Glutamatergic neuron (in vitro differentiated cells): ENCODE measurements around the gene RAP1GAP2. TPM values are rescaled to one million over a fixed set of nuclear protein-coding genes. Genes with fewer than 3 reads are reported as not detected.
"Not testable (repeated sequence)": the region's sequence is repeated elsewhere in the genome, so short reads cannot be mapped to it uniquely, and the experiment has no call there.

Experiments
- DNase-seq: peaks from one replicate; pipeline ENCODE4 v3.0.0; 2022
- H3K27ac Mint-ChIP-seq: one replicate; pipeline ENCODE4 v1.8.0; 2020; ENCODE audit warnings: mild to moderate bottlenecking, mixed read lengths, inconsistent platforms; ENCODE audit not compliant: unreplicated experiment
- H3K27me3 Mint-ChIP-seq: one replicate; pipeline ENCODE4 v1.8.0; 2020; ENCODE audit warnings: mild to moderate bottlenecking, moderate library complexity, mixed read lengths, inconsistent platforms; ENCODE audit not compliant: unreplicated experiment
- H3K36me3 Mint-ChIP-seq: one replicate; pipeline ENCODE4 v1.8.0; 2020; ENCODE audit warnings: mild to moderate bottlenecking, mixed read lengths, inconsistent platforms; ENCODE audit not compliant: unreplicated experiment
- H3K4me1 Mint-ChIP-seq: one replicate; pipeline ENCODE4 v1.8.0; 2020; ENCODE audit warnings: mild to moderate bottlenecking, low read depth, mixed read lengths, inconsistent platforms; ENCODE audit not compliant: unreplicated experiment
- H3K4me3 Mint-ChIP-seq: one replicate; pipeline ENCODE4 v1.8.0; 2020; ENCODE audit warnings: mild to moderate bottlenecking, mixed read lengths, inconsistent platforms; ENCODE audit not compliant: unreplicated experiment
- H3K9me3 Mint-ChIP-seq: one replicate; pipeline ENCODE4 v1.8.0; 2020; ENCODE audit warnings: mild to moderate bottlenecking, moderate library complexity, mixed read lengths, inconsistent platforms; ENCODE audit not compliant: unreplicated experiment
- CTCF ChIP-seq: fragments of 200-600 bp; sonication (generic); IDR thresholded peaks from one replicate; pipeline ENCODE4 v1.5.0; 2021; ENCODE audit not compliant: partially characterized antibody, unreplicated experiment
- total RNA-seq: library from RNA; stranded (reverse); fragmentation: NEBNext Ultra II Directional; extraction: Animal tissue kit (Norgen Biotek cat#: 25700); gene quantifications from one replicate; pipeline ENCODE4 v1.2.1, GENCODE V29; 2021; ENCODE audit not compliant: unreplicated experiment

RAP1GAP2 gene
- total RNA-seq, 1 donor from 2014 or later: 86.0 TPM

- H3K27me3 Mint-ChIP-seq: peaks cover 2% of the 10 kb centered on the region
- H3K36me3 Mint-ChIP-seq: peaks cover 9% of the 10 kb centered on the region
- H3K27ac Mint-ChIP-seq: no peak overlapping the region
- H3K4me3 Mint-ChIP-seq: no peak overlapping the region
- no peak for TF ChIP-seq CTCF
- DNase-seq: no peak
- peaks cover 9% of the 10 kb centered on the region for H3K4me1 Mint-ChIP-seq
- peaks cover 7% of the 10 kb centered on the region for H3K9me3 Mint-ChIP-seq
Observed at GRCh38 chr17:2983255-2983654, 187.0 kb downstream of the RAP1GAP2 start.

- Mint-ChIP-seq H3K4me3 (no peak overlapping the region), H3K9me3 (peaks cover 8% of the 10 kb centered on the region), H3K27ac (no peak overlapping the region), H3K27me3 (no peaks in the 10 kb centered on the region), H3K36me3 (peaks cover 9% of the 10 kb centered on the region), H3K4me1 (peaks cover 9% of the 10 kb centered on the region)
- no peak for DNase-seq
- TF ChIP-seq CTCF: no peak
Observed at GRCh38 chr17:2985318-2985717, 189.1 kb downstream of the RAP1GAP2 start.

- H3K4me1 Mint-ChIP-seq: peaks cover 9% of the 10 kb centered on the region
- H3K4me3 Mint-ChIP-seq: no peak overlapping the region
- H3K27me3 Mint-ChIP-seq: no peaks in the 10 kb centered on the region
- no peak overlapping the region for H3K27ac Mint-ChIP-seq
- peaks cover 9% of the 10 kb centered on the region for H3K36me3 Mint-ChIP-seq
- DNase-seq: no peak
- peaks cover 8% of the 10 kb centered on the region for H3K9me3 Mint-ChIP-seq
- TF ChIP-seq CTCF: no peak
Observed at GRCh38 chr17:2986925-2987324, 190.7 kb downstream of the RAP1GAP2 start.

GRCh38 chr17:2989396-2989795 lies 193.2 kb downstream of the RAP1GAP2 start:
- H3K4me1 Mint-ChIP-seq, H3K27ac Mint-ChIP-seq, H3K27me3 Mint-ChIP-seq, H3K9me3 Mint-ChIP-seq, H3K36me3 Mint-ChIP-seq, H3K4me3 Mint-ChIP-seq, DNase-seq: not testable (repeated sequence)

GRCh38 chr17:2989855-2990254 lies 193.6 kb downstream of the RAP1GAP2 start:
- no peak for TF ChIP-seq CTCF

GRCh38 chr17:2990396-2990795 lies 194.2 kb downstream of the RAP1GAP2 start:
- TF ChIP-seq CTCF: no peak
- Mint-ChIP-seq H3K27ac (no peak overlapping the region), H3K27me3 (peaks cover 4% of the 10 kb centered on the region), H3K4me3 (no peak overlapping the region), H3K4me1 (peaks cover 13% of the 10 kb centered on the region), H3K9me3 (peaks cover 5% of the 10 kb centered on the region), H3K36me3 (peaks cover 4% of the 10 kb centered on the region)
- DNase-seq: no peak

More at GRCh38 chr17:2989855-2990254, 193.6 kb downstream of the RAP1GAP2 start:
- H3K27ac Mint-ChIP-seq: no peak overlapping the region
- H3K27me3 Mint-ChIP-seq: peaks cover 2% of the 10 kb centered on the region
- no peak overlapping the region for H3K4me3 Mint-ChIP-seq
- peaks cover 5% of the 10 kb centered on the region for H3K9me3 Mint-ChIP-seq
- H3K4me1 Mint-ChIP-seq: peaks cover 10% of the 10 kb centered on the region
- DNase-seq: no peak
- peaks cover 4% of the 10 kb centered on the region for H3K36me3 Mint-ChIP-seq

- not testable (repeated sequence) for H3K27ac Mint-ChIP-seq, H3K9me3 Mint-ChIP-seq, DNase-seq, H3K36me3 Mint-ChIP-seq, H3K27me3 Mint-ChIP-seq, H3K4me3 Mint-ChIP-seq
- H3K4me1 Mint-ChIP-seq: peaks cover 15% of the 10 kb centered on the region
Observed at GRCh38 chr17:2991396-2992180, 195.3 kb downstream of the RAP1GAP2 start.
